ENCODE data around the gene CHRNB4.

The CHRNB4 gene

GRCh38 chr15:78620527-78621421 is 20.2 kb downstream of the CHRNB4 start, which contains the start of gene CHRNA3:
Gene CHRNA3, minus strand, starts transcription at chr15:78620996. Its CDS starts 202 bp downstream, at chr15:78620794.
- no peak for DNase-seq (ENCODE audit: low spot score)
- TF ChIP-seq CTCF (IDR thresholded peaks at IDR 0.05) = no peak
- no peak within 1 kb of the TSS for H3K27ac ChIP-seq
- peak within 1 kb of the TSS; percentile 63 for H3K4me3 ChIP-seq

- no peak for DNase-seq (ENCODE audit: low spot score)
- H3K27ac ChIP-seq = no peak overlapping the region
- peak overlapping the region; percentile 63 for H3K4me3 ChIP-seq
- no peak for TF ChIP-seq CTCF (IDR thresholded peaks at IDR 0.05)
Observed at GRCh38 chr15:78620021-78620526, 20.9 kb downstream of the CHRNB4 start.

- no peak for TF ChIP-seq CTCF (IDR thresholded peaks at IDR 0.05)
- Histone ChIP-seq H3K27ac (no peak overlapping the region), H3K4me3 (peak overlapping the region; percentile 63)
- DNase-seq (ENCODE audit: low spot score) = no peak
Observed at GRCh38 chr15:78619022-78619950, 21.7 kb downstream of the CHRNB4 start.

DNA sequence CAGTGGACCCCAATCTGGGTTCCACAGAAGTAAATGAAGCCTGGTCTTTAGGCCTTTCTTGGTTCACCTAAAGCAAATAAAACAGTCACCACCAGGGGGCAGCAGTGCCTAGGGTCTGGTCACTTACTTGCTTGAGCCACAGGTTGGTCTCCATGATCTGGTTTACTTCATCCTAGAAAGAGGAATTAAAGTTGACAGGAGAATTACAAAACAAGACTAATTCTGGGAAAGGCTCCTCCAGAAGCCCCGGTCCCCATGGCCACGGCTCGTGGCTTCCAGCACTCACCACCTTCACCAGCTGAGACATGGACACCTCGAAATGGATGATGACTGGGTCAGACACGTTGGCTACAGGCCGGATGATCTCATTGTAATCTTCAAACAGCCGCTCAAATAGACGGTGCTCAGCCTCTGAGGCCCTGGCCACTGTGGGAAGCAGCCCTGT is 22.5 kb downstream of the CHRNB4 start:
- peak; percentile 87 for TF ChIP-seq CTCF (IDR thresholded peaks at IDR 0.05)
- Histone ChIP-seq H3K4me3 (no peak overlapping the region), H3K27ac (no peak overlapping the region)
- no peak for DNase-seq (ENCODE audit: low spot score)

GRCh38 chr15:78618064-78618463 is 22.9 kb downstream of the CHRNB4 start:
- no peak overlapping the region for H3K27ac ChIP-seq
- DNase-seq (ENCODE audit: low spot score) = no peak
- no peak for TF ChIP-seq CTCF (IDR thresholded peaks at IDR 0.05)
- H3K4me3 ChIP-seq = no peak overlapping the region

DNA sequence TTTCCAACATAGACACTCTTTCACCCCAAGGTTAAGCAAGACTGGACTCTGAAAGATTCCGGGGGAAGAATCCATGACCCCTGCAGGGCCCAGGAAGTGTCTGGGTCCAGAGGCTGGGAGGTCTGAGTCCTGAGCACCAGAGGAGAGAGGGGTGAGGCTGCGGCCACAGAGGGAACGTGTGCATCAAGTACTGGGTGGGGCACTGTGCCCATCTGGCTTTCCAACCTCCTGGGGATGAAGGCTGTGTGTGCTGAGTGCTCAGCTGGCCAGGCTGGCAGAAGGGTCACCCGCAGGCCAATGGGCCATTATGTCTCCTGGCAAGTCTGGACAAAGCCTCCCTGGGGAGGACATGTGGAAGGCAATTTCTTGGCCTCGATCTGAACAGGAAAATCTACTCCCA is 23.5 kb downstream of the CHRNB4 start:
- Histone ChIP-seq H3K27ac (no peak overlapping the region), H3K4me3 (no peak overlapping the region)
- no peak for DNase-seq (ENCODE audit: low spot score)
- TF ChIP-seq CTCF (IDR thresholded peaks at IDR 0.05) = no peak
